Measurements from ENCODE around the gene EMID1. TPM values are rescaled to one million over a fixed set of nuclear protein-coding genes. Genes with fewer than 3 reads are reported as not detected.

The EMID1 gene
- total RNA-seq, 3 donors from 2014 or later (not counting 1 experiment from before 2014, with no cell fraction given): 0.59 to 1.3 (median 0.65) TPM

- Histone ChIP-seq H3K27ac (ENCODE audit: low read length) (no peak overlapping the region), H3K4me1 (ENCODE audit: control insufficient read depth, insufficient read depth, low read length) (peaks cover 40% of the 10 kb centered on the region), H3K9me3 (ENCODE audit: control insufficient read depth, insufficient read depth, low read length) (no peaks in the 10 kb centered on the region), H3K36me3 (ENCODE audit: control insufficient read depth, insufficient read depth, low read length) (no peaks in the 10 kb centered on the region), H3K27me3 (ENCODE audit: control insufficient read depth, insufficient read depth, low read length) (peaks cover 8% of the 10 kb centered on the region), H3K4me3 (ENCODE audit: low read length) (no peak overlapping the region)
- Mint-ChIP-seq H3K9me3 (no peaks in the 10 kb centered on the region), H3K27ac (no peak overlapping the region), H3K4me1 (peaks cover 28 to 31% of the 10 kb centered on the region in 2 donors), H3K27me3 (ENCODE audit: low read depth in 2 of 2) (peaks cover 0 to 3% of the 10 kb centered on the region in 2 donors), H3K4me3 (no peak overlapping the region), H3K36me3 (no peaks in the 10 kb centered on the region)
- TF ChIP-seq CTCF (IDR thresholded peaks at IDR 0.05): no peak
- DNase-seq (no peak), ATAC-seq (no peak)
- intact Hi-C loops (cut with micrococcal nuclease): no loop called here
- 88% methylated on average over 5 of the region's 5 CpGs for WGBS (ENCODE audit: insufficient coverage)
Observed at GRCh38 chr22:29207243-29207550, 1.5 kb downstream of the EMID1 start.

- peaks cover 0 to 3% of the 10 kb centered on the region in 2 donors for H3K27me3 Mint-ChIP-seq (ENCODE audit: low read depth in 2 of 2)
- H3K4me1 Mint-ChIP-seq: peaks cover 21 to 25% of the 10 kb centered on the region in 2 donors
- H3K27me3 ChIP-seq (ENCODE audit: control insufficient read depth, insufficient read depth, low read length): peaks cover 8% of the 10 kb centered on the region
- no peaks in the 10 kb centered on the region for H3K36me3 ChIP-seq (ENCODE audit: control insufficient read depth, insufficient read depth, low read length)
- H3K9me3 ChIP-seq (ENCODE audit: control insufficient read depth, insufficient read depth, low read length): no peaks in the 10 kb centered on the region
- DNase-seq (no peak), ATAC-seq (no peak)
- H3K9me3 Mint-ChIP-seq: no peaks in the 10 kb centered on the region
- peaks cover 34% of the 10 kb centered on the region for H3K4me1 ChIP-seq (ENCODE audit: control insufficient read depth, insufficient read depth, low read length)
- no peaks in the 10 kb centered on the region for H3K36me3 Mint-ChIP-seq
- no peak overlapping the region for H3K4me3 Mint-ChIP-seq
- H3K27ac ChIP-seq (ENCODE audit: low read length): no peak overlapping the region
- TF ChIP-seq CTCF (IDR thresholded peaks at IDR 0.05): no peak
- H3K27ac Mint-ChIP-seq: no peak overlapping the region
- H3K4me3 ChIP-seq (ENCODE audit: low read length): no peak overlapping the region
- WGBS (ENCODE audit: insufficient coverage): 45% methylated on average over 11 of the region's 11 CpGs
- intact Hi-C loops (cut with micrococcal nuclease): no loop called here
Observed at GRCh38 chr22:29207562-29208501, 2.1 kb downstream of the EMID1 start.

GRCh38 chr22:29208502-29208862 lies 2.8 kb downstream of the EMID1 start:
- 59% methylated on average over 4 of the region's 4 CpGs for WGBS (ENCODE audit: insufficient coverage)
- H3K4me1 Mint-ChIP-seq: peaks cover 18 to 22% of the 10 kb centered on the region in 2 donors
- no peak overlapping the region for H3K27ac Mint-ChIP-seq
- peaks cover 27% of the 10 kb centered on the region for H3K4me1 ChIP-seq (ENCODE audit: control insufficient read depth, insufficient read depth, low read length)
- H3K27me3 Mint-ChIP-seq (ENCODE audit: low read depth in 2 of 2): peaks cover 0 to 3% of the 10 kb centered on the region in 2 donors
- H3K4me3 Mint-ChIP-seq: no peak overlapping the region
- H3K36me3 ChIP-seq (ENCODE audit: control insufficient read depth, insufficient read depth, low read length): no peaks in the 10 kb centered on the region
- no peaks in the 10 kb centered on the region for H3K36me3 Mint-ChIP-seq
- ATAC-seq (no peak), DNase-seq (no peak)
- H3K4me3 ChIP-seq (ENCODE audit: low read length): no peak overlapping the region
- no peak for TF ChIP-seq CTCF (IDR thresholded peaks at IDR 0.05)
- H3K27ac ChIP-seq (ENCODE audit: low read length): no peak overlapping the region
- H3K9me3 ChIP-seq (ENCODE audit: control insufficient read depth, insufficient read depth, low read length): no peaks in the 10 kb centered on the region
- H3K9me3 Mint-ChIP-seq: no peaks in the 10 kb centered on the region
- intact Hi-C loops (cut with micrococcal nuclease): no loop called here
- peaks cover 8% of the 10 kb centered on the region for H3K27me3 ChIP-seq (ENCODE audit: control insufficient read depth, insufficient read depth, low read length)

Measured in natural killer cell (primary cell).